Activated CD4-positive, alpha-beta memory T cell treated with anti-CD3 and anti-CD28 coated beads for 36 hours (primary cell): ENCODE results near the gene WDR76. TPM values are rescaled to one million over a fixed set of nuclear protein-coding genes. Genes with fewer than 3 reads are reported as not detected.
"Not testable (repeated sequence)": the region's sequence is repeated elsewhere in the genome, so short reads cannot be mapped to it uniquely, and the experiment has no call there.

Experiments
- CTCF ChIA-PET: fragments of 350-600 bp; sonication (Branson Sonifier 250); formaldehyde crosslinking; loops from one replicate; lab custom pipeline; 2021; ENCODE audit warnings: antibody characterized with exemption, inconsistent platforms; lab: Charles Lee
- POLR2A ChIA-PET: fragments of 350-600 bp; sonication (Branson Sonifier 250); formaldehyde crosslinking; loops from one replicate; lab custom pipeline; 2021; ENCODE audit warnings: antibody characterized with exemption; lab: Charles Lee
- DNase-seq: peaks from one replicate; pipeline ENCODE4 v3.0.0-alpha.2; 2020
- H3K27ac Mint-ChIP-seq: one replicate; pipeline ENCODE4 v1.8.0; 2021; ENCODE audit warnings: mixed read lengths
- H3K27me3 Mint-ChIP-seq: one replicate; pipeline ENCODE4 v1.8.0; 2021; ENCODE audit warnings: mixed read lengths
- H3K36me3 Mint-ChIP-seq: one replicate; pipeline ENCODE4 v1.8.0; 2021; ENCODE audit warnings: mixed read lengths
- H3K4me1 Mint-ChIP-seq: one replicate; pipeline ENCODE4 v1.8.0; 2021; ENCODE audit warnings: low read depth, mixed read lengths
- H3K4me3 Mint-ChIP-seq: one replicate; pipeline ENCODE4 v1.8.0; 2021; ENCODE audit warnings: mild to moderate bottlenecking, mixed read lengths
- H3K9me3 Mint-ChIP-seq: one replicate; pipeline ENCODE4 v1.8.0; 2021; ENCODE audit warnings: mixed read lengths
- intact Hi-C: fragments of 100-400 bp; cut with micrococcal nuclease; formaldehyde crosslinking; loops from one replicate; pipeline ENCODE4 v1.15.1; 2023
- total RNA-seq, 2 experiments: library from RNA; stranded (reverse); gene quantifications; one replicate each; pipeline ENCODE4 v1.2.3, GENCODE V29; 2021

Gene WDR76
- total RNA-seq, 2 experiments from 2014 or later: 89.9 to 93.2 TPM

- ChIA-PET CTCF (interaction anchor here (0.8 kb wide), 1 partner anchor 465 kb away, joined by 3 read pairs; no protein-coding TSS in a partner anchor), POLR2A (no interaction called here)
- Mint-ChIP-seq H3K27ac (no peak overlapping the region), H3K4me3 (no peak overlapping the region), H3K9me3 (no peaks in the 10 kb centered on the region), H3K36me3 (peaks cover 58% of the 10 kb centered on the region), H3K27me3 (no peaks in the 10 kb centered on the region), H3K4me1 (no peaks in the 10 kb centered on the region)
- intact Hi-C loops: no loop called here
- no peak for DNase-seq
Observed at GRCh38 chr15:43852607-43853006, 25.8 kb downstream of the WDR76 start.

GRCh38 chr15:43854801-43855200 is 28.0 kb downstream of the WDR76 start:
- intact Hi-C loops: no loop called here
- H3K4me1 Mint-ChIP-seq: no peaks in the 10 kb centered on the region

GRCh38 chr15:43859546-43859945 is 32.7 kb downstream of the WDR76 start:
- ChIA-PET POLR2A (no interaction called here), CTCF (interaction anchor here (1.2 kb wide), 1 partner anchor 16 kb away, joined by 4 read pairs; no protein-coding TSS in a partner anchor)
- H3K4me1 Mint-ChIP-seq: no peaks in the 10 kb centered on the region
- no peak overlapping the region for H3K4me3 Mint-ChIP-seq
- H3K27ac Mint-ChIP-seq: no peak overlapping the region
- no peak for DNase-seq
- intact Hi-C loops: no loop called here
- H3K9me3 Mint-ChIP-seq: no peaks in the 10 kb centered on the region
- H3K27me3 Mint-ChIP-seq: no peaks in the 10 kb centered on the region
- peaks cover 46% of the 10 kb centered on the region for H3K36me3 Mint-ChIP-seq

More at GRCh38 chr15:43854801-43855200, 28.0 kb downstream of the WDR76 start:
- ChIA-PET CTCF (no interaction called here), POLR2A (interaction anchor here (0.8 kb wide), 1 partner anchor 27 kb away, joined by 3 read pairs; no protein-coding TSS in a partner anchor)
- no peaks in the 10 kb centered on the region for H3K9me3 Mint-ChIP-seq
- H3K4me3 Mint-ChIP-seq: no peak overlapping the region
- peaks cover 63% of the 10 kb centered on the region for H3K36me3 Mint-ChIP-seq
- DNase-seq: no peak
- no peak overlapping the region for H3K27ac Mint-ChIP-seq
- no peaks in the 10 kb centered on the region for H3K27me3 Mint-ChIP-seq

DNA sequence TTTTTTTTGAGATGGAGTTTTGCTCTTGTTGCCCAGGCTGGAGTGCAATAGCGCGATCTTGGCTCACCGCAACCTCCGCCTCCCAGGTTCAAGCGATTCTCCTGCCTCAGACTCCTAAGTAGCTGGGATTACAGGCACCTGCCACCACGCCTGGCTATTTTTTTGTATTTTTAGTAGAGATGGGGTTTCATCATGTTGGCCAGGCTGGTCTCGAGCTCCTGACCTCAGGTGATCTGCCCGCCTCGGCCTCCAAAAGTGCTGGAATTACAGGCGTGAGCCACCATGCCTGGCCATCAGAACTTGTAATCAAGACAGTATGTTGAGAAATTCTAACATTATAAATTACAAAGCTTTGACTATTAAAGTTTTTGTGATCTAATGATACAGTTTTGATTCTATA is 39.8 kb downstream of the WDR76 start:
- DNase-seq, H3K27ac Mint-ChIP-seq, intact Hi-C loops, POLR2A ChIA-PET, CTCF ChIA-PET, H3K27me3 Mint-ChIP-seq, H3K9me3 Mint-ChIP-seq, H3K4me1 Mint-ChIP-seq, H3K4me3 Mint-ChIP-seq: not testable (repeated sequence)
- H3K36me3 Mint-ChIP-seq: peaks cover 32% of the 10 kb centered on the region

GRCh38 chr15:43867096-43867495 is 40.3 kb downstream of the WDR76 start:
- Mint-ChIP-seq H3K27ac (no peak overlapping the region), H3K4me1 (no peaks in the 10 kb centered on the region), H3K27me3 (no peaks in the 10 kb centered on the region), H3K36me3 (peaks cover 35% of the 10 kb centered on the region), H3K4me3 (no peak overlapping the region), H3K9me3 (no peaks in the 10 kb centered on the region)
- POLR2A ChIA-PET: no interaction called here
- intact Hi-C loops: no loop called here
- DNase-seq: no peak
- CTCF ChIA-PET: interaction anchor here (1.6 kb wide), 1 partner anchor 203 kb away, joined by 3 read pairs; no protein-coding TSS in a partner anchor

DNA sequence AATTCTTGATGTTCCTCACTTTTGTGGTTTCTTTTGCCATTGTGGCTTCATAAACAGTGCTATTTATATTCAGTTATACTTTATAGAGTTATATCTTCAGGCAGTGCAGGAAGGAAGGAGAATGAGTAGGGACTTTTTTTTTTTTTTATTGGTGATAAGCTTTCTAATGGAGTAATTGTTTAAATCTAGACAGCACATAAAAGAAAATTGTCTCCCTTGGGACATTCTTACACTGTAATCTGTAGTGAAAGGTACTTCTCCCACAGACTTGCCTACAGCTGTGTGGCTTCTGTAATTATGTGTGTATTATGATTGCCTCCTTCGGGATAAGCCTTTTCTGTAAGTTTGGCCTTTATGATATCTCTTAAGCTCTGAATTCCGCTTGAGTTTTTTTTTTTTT is 41.6 kb downstream of the WDR76 start:
- Mint-ChIP-seq H3K27me3 (no peaks in the 10 kb centered on the region), H3K27ac (no peak overlapping the region), H3K4me1 (no peaks in the 10 kb centered on the region), H3K36me3 (peaks cover 42% of the 10 kb centered on the region), H3K9me3 (no peaks in the 10 kb centered on the region), H3K4me3 (no peak overlapping the region)
- intact Hi-C loops: no loop called here
- ChIA-PET POLR2A (no interaction called here), CTCF (interaction anchor here (0.6 to 1.6 kb wide), 2 partner anchors 201 to 378 kb away, joined by 3 read pairs; no protein-coding TSS in a partner anchor)
- no peak for DNase-seq

DNA sequence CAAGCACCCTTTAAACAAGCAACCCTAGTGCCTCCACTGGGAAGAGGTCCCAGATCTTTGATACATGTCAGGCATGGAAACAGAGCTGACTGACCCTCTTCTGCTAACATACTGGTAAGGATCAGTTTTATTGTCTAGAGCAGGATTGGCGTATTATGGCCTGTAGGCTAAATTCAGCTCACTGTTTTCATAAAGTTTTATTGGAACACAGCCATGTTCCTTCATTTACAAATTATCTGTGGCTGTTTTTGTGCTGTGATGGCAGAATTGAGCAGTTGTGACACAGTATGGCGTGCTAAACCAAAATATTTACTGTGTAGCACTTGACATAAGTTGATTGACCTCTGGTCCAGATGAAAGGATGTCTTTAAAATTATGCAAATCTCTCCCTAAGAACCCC is 45.0 kb downstream of the WDR76 start:
- Mint-ChIP-seq H3K27me3 (no peaks in the 10 kb centered on the region), H3K36me3 (peaks cover 42% of the 10 kb centered on the region), H3K27ac (no peak overlapping the region), H3K9me3 (no peaks in the 10 kb centered on the region), H3K4me1 (no peaks in the 10 kb centered on the region), H3K4me3 (no peak overlapping the region)
- POLR2A ChIA-PET: no interaction called here
- DNase-seq: no peak
- CTCF ChIA-PET: interaction anchor here (1.4 kb wide), 1 partner anchor 11 kb away, joined by 4 read pairs; no protein-coding TSS in a partner anchor
- intact Hi-C loops: no loop called here

- intact Hi-C loops: no loop called here
- peaks cover 38% of the 10 kb centered on the region for H3K36me3 Mint-ChIP-seq
- CTCF ChIA-PET: interaction anchor here (1.4 kb wide), 1 partner anchor 12 kb away, joined by 4 read pairs; no protein-coding TSS in a partner anchor
- no peaks in the 10 kb centered on the region for H3K4me1 Mint-ChIP-seq
- H3K4me3 Mint-ChIP-seq: no peak overlapping the region
- H3K9me3 Mint-ChIP-seq: no peaks in the 10 kb centered on the region
- DNase-seq: no peak
- no peak overlapping the region for H3K27ac Mint-ChIP-seq
- H3K27me3 Mint-ChIP-seq: no peaks in the 10 kb centered on the region
- POLR2A ChIA-PET: no interaction called here
Observed at GRCh38 chr15:43872416-43873020, 45.7 kb downstream of the WDR76 start.

DNA sequence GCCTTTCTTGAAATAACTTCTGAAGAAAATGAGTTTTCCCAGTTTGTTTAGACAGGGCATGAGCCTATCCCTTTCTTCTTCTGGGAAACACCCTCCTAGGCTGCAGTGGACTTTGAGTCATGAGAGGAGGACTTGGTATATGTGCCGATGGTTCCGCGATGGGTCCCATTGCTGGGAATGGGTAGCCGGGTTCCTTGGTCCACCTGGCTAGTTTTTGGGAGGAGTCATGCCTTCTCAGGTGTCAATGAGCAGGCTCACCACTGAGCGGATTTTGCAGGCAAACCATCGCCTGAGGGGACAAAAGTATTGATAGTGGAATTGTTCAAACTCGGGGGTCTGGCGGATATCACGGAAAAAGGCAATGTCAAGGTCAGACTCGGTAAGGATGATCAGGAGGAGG is 46.8 kb downstream of the WDR76 start:
- Mint-ChIP-seq H3K27ac (no peak overlapping the region), H3K4me1 (no peaks in the 10 kb centered on the region), H3K9me3 (no peaks in the 10 kb centered on the region), H3K36me3 (peaks cover 41% of the 10 kb centered on the region), H3K27me3 (no peaks in the 10 kb centered on the region), H3K4me3 (no peak overlapping the region)
- intact Hi-C loops: no loop called here
- DNase-seq: no peak
- CTCF ChIA-PET: no interaction called here
- POLR2A ChIA-PET: no interaction called here

DNA sequence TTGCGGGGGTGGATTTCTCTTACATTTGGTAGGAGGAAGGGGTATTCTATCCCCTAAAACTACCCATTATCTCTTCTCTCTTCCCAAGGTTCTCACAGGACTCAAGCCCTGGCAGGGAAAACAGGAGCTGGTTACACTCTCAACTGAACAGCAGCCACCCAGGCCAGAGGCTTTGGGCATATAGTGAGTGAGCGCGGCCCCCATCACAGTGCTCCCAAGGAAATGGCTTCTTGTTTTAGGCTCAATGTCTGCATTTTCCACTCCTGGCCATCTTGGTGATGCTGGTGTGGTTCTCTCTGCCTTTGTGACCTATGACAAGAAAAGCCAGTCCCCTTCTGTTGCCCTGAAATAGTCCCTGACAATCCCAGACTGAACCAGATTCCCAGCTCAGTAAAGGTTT is 50.1 kb downstream of the WDR76 start:
- no peaks in the 10 kb centered on the region for H3K27me3 Mint-ChIP-seq
- DNase-seq: no peak
- H3K36me3 Mint-ChIP-seq: peaks cover 40% of the 10 kb centered on the region
- no peak overlapping the region for H3K4me3 Mint-ChIP-seq
- ChIA-PET POLR2A (no interaction called here), CTCF (interaction anchor here (0.9 kb wide), 1 partner anchor 27 kb away, joined by 3 read pairs; no protein-coding TSS in a partner anchor)
- no peak overlapping the region for H3K27ac Mint-ChIP-seq
- no peaks in the 10 kb centered on the region for H3K4me1 Mint-ChIP-seq
- H3K9me3 Mint-ChIP-seq: no peaks in the 10 kb centered on the region
- intact Hi-C loops: no loop called here

DNA sequence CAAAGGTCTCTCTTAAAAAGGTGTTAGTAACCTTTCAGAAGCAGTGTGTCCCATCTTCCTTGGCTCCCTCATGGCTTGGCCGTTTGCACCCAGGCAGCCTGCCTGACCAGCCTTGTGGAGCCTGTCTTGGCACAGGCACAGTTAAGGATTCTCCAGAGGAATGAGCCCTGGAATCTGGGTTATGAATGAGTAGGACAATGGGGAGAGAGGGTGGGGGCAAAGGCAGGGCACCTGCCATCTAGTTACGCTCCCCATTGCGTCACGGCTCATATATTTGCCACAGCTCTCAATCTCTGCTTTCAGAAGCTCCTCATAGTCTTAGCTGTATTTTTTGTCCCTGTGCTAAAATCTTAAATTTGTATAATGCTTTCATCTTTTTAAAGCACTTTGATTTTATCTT is 50.6 kb downstream of the WDR76 start:
- Mint-ChIP-seq H3K4me3 (no peak overlapping the region), H3K9me3 (no peaks in the 10 kb centered on the region), H3K36me3 (peaks cover 38% of the 10 kb centered on the region), H3K27me3 (no peaks in the 10 kb centered on the region), H3K27ac (no peak overlapping the region), H3K4me1 (no peaks in the 10 kb centered on the region)
- intact Hi-C loops: no loop called here
- ChIA-PET POLR2A (no interaction called here), CTCF (interaction anchor here (0.9 kb wide), 1 partner anchor 27 kb away, joined by 3 read pairs; no protein-coding TSS in a partner anchor)
- DNase-seq: no peak

- ChIA-PET POLR2A (no interaction called here), CTCF (no interaction called here)
- Mint-ChIP-seq H3K27ac (no peak overlapping the region), H3K4me3 (no peak overlapping the region), H3K9me3 (no peaks in the 10 kb centered on the region), H3K4me1 (no peaks in the 10 kb centered on the region), H3K36me3 (peaks cover 41% of the 10 kb centered on the region), H3K27me3 (no peaks in the 10 kb centered on the region)
- intact Hi-C loops: no loop called here
- no peak for DNase-seq
Observed at GRCh38 chr15:43878446-43878845, 51.6 kb downstream of the WDR76 start.
